Common myeloid progenitor, CD34-positive (primary cell): ENCODE measurements around the gene GPR17.
A peak's percentile ranks its signal among the peaks of the same experiment; 100 is the strongest.

ENCODE experiments used
- CTCF ChIA-PET: fragments of 350-600 bp; sonication (Branson Sonifier 250); formaldehyde crosslinking; loops from one replicate; lab custom pipeline; 2021; ENCODE audit warnings: antibody characterized with exemption; lab: Charles Lee
- POLR2A ChIA-PET: fragments of 350-600 bp; sonication (Branson Sonifier 250); formaldehyde crosslinking; loops from one replicate; lab custom pipeline; 2021; ENCODE audit warnings: antibody characterized with exemption; lab: Charles Lee
- DNase-seq, 3 donors: peaks; one replicate each; pipeline versions ENCODE4 v3.0.0 to v3.0.0-alpha.2; 2013
- H3K27ac ChIP-seq, 2 experiments: 1 replicate in 1 of 2; 2 replicates in 1 of 2; pipeline ENCODE4 v1.7.0; 2013; ENCODE audit warnings: inconsistent platforms in 2 of 2, low read length in 2 of 2, mild to moderate bottlenecking in 2 of 2, low read depth in 1 of 2, moderate library complexity in 1 of 2; ENCODE audit not compliant: severe bottlenecking in 2 of 2, insufficient read depth in 1 of 2, poor library complexity in 1 of 2
- H3K27me3 ChIP-seq, 5 experiments: replicated peaks in 2 of 5; 1 replicate in 3 of 5; 2 replicates in 2 of 5; pipeline versions ENCODE4 v1.6.1 to v1.7.0; 2013; ENCODE audit warnings: low read length in 4 of 5, mild to moderate bottlenecking in 2 of 5, moderate library complexity in 2 of 5, inconsistent platforms in 1 of 5; ENCODE audit not compliant: insufficient read depth in 5 of 5, control insufficient read depth in 4 of 5
- H3K36me3 ChIP-seq, 4 experiments: 1 replicate in 2 of 4; 2 replicates in 2 of 4; pipeline versions ENCODE4 v1.6.1 to v1.7.0; 2013; ENCODE audit warnings: low read length in 3 of 4, control low read depth in 1 of 4, mild to moderate bottlenecking in 1 of 4; ENCODE audit not compliant: control insufficient read depth in 4 of 4, insufficient read depth in 4 of 4
- H3K4me1 ChIP-seq, 4 experiments: 1 replicate in 3 of 4; 2 replicates in 1 of 4; pipeline versions ENCODE4 v1.6.1 to v1.7.1; 2013; ENCODE audit warnings: low read length in 3 of 4, mild to moderate bottlenecking in 3 of 4, control low read depth in 1 of 4, inconsistent platforms in 1 of 4, moderate library complexity in 1 of 4; ENCODE audit not compliant: control insufficient read depth in 4 of 4, insufficient read depth in 4 of 4; ENCODE audit errors: control extremely low read depth in 1 of 4
- H3K4me3 ChIP-seq, 7 experiments: 1 replicate in 4 of 7; 2 replicates in 3 of 7; pipeline versions ENCODE4 v1.5.1 to v1.7.0; 2013; ENCODE audit warnings: mild to moderate bottlenecking in 7 of 7, low read length in 6 of 7, moderate library complexity in 6 of 7, inconsistent platforms in 2 of 7, low read depth in 2 of 7, control low read depth in 1 of 7; ENCODE audit not compliant: insufficient read depth in 4 of 7, control insufficient read depth in 1 of 7; ENCODE audit errors: extremely low read depth in 1 of 7
- H3K9me3 ChIP-seq, 5 experiments: 1 replicate in 4 of 5; 2 replicates in 1 of 5; pipeline versions ENCODE4 v1.6.1 to v1.7.1; 2013; ENCODE audit warnings: low read length in 4 of 5, mild to moderate bottlenecking in 2 of 5, inconsistent platforms in 1 of 5, low read depth in 1 of 5, moderate library complexity in 1 of 5; ENCODE audit not compliant: control insufficient read depth in 4 of 5, insufficient read depth in 2 of 5; ENCODE audit errors: control extremely low read depth in 1 of 5
- WGBS: methylation state at CpG from one replicate; pipeline ENCODE4 v1.1.5; 2013; ENCODE audit not compliant: insufficient coverage; 5-methylcytosine and 5-hydroxymethylcytosine counted together

Gene GPR17

GRCh38 chr2:127657232-127657595 is 11.3 kb downstream of the GPR17 start:
- CTCF ChIA-PET, result interaction anchor here (1.3 to 2.0 kb wide), 2 partner anchors 9 to 19 kb away, joined by 4 to 6 read pairs; no protein-coding TSS in a partner anchor
- Histone ChIP-seq H3K27ac (no peak overlapping the region), H3K36me3 (no peaks in the 10 kb centered on the region), H3K27me3 (peaks cover 0 to 3% (median 0%) of the 10 kb centered on the region in 5 experiments), H3K9me3 (no peaks in the 10 kb centered on the region), H3K4me3 (no peak overlapping the region), H3K4me1 (peaks cover 0 to 27% (median 16%) of the 10 kb centered on the region in 4 experiments)
- POLR2A ChIA-PET, result no interaction called here
- DNase-seq, result no peak
- 92% methylated on average over 17 of the region's 17 CpGs for WGBS

- ChIA-PET CTCF (interaction anchor here (1.3 to 2.0 kb wide), 2 partner anchors 10 to 19 kb away, joined by 4 to 6 read pairs; no protein-coding TSS in a partner anchor), POLR2A (no interaction called here)
- H3K4me1 ChIP-seq, result peaks cover 0 to 18% (median 7%) of the 10 kb centered on the region in 4 experiments
- H3K4me3 ChIP-seq, result no peak overlapping the region
- H3K9me3 ChIP-seq, result no peaks in the 10 kb centered on the region
- DNase-seq, result no peak
- no peak overlapping the region for H3K27ac ChIP-seq
- H3K36me3 ChIP-seq, result no peaks in the 10 kb centered on the region
- H3K27me3 ChIP-seq, result peaks cover 0 to 9% (median 4%) of the 10 kb centered on the region in 5 experiments
- WGBS, result 95% methylated on average over 2 of the region's 6 CpGs
Observed at GRCh38 chr2:127658146-127658545, 12.2 kb downstream of the GPR17 start.

- Histone ChIP-seq H3K36me3 (no peaks in the 10 kb centered on the region), H3K27ac (no peak overlapping the region), H3K4me1 (peaks cover 0 to 14% (median 6%) of the 10 kb centered on the region in 4 experiments), H3K9me3 (no peaks in the 10 kb centered on the region), H3K27me3 (peaks cover 0 to 16% (median 9%) of the 10 kb centered on the region in 5 experiments), H3K4me3 (no peak overlapping the region)
- over 99% methylated on average over 13 of the region's 20 CpGs for WGBS
- ChIA-PET CTCF (interaction anchor here (0.8 to 1.5 kb wide), 2 partner anchors 9 to 67 kb away, joined by 3 to 4 read pairs; no protein-coding TSS in a partner anchor), POLR2A (no interaction called here)
- no peak for DNase-seq
Observed at GRCh38 chr2:127658641-127659407, 12.9 kb downstream of the GPR17 start.

- 92% methylated on average over 9 of the region's 14 CpGs for WGBS
- Histone ChIP-seq H3K4me3 (peak overlapping the region in 1 of 7 experiments; percentile 16), H3K4me1 (peaks cover 0 to 14% (median 10%) of the 10 kb centered on the region in 4 experiments), H3K27me3 (peaks cover 0 to 24% (median 12%) of the 10 kb centered on the region in 5 experiments), H3K27ac (no peak overlapping the region), H3K36me3 (no peaks in the 10 kb centered on the region), H3K9me3 (no peaks in the 10 kb centered on the region)
- POLR2A ChIA-PET, result no interaction called here
- CTCF ChIA-PET, result interaction anchor here (0.8 to 1.5 kb wide), 2 partner anchors 10 to 68 kb away, joined by 3 to 4 read pairs; no protein-coding TSS in a partner anchor
- DNase-seq, result peak; percentile 15 to 75 (median 63)
Observed at GRCh38 chr2:127659408-127660290, 13.7 kb downstream of the GPR17 start.

- Histone ChIP-seq H3K9me3 (no peaks in the 10 kb centered on the region), H3K4me3 (no peak overlapping the region), H3K36me3 (no peaks in the 10 kb centered on the region), H3K27ac (no peak overlapping the region), H3K27me3 (peaks cover 0 to 30% (median 15%) of the 10 kb centered on the region in 5 experiments), H3K4me1 (peaks cover 0 to 14% (median 10%) of the 10 kb centered on the region in 4 experiments)
- ChIA-PET CTCF (interaction anchor here (1.5 kb wide), 1 partner anchor 69 kb away, joined by 4 read pairs; no protein-coding TSS in a partner anchor), POLR2A (no interaction called here)
- DNase-seq, result no peak
- 95% methylated on average over 10 of the region's 10 CpGs for WGBS
Observed at GRCh38 chr2:127660291-127660578, 14.3 kb downstream of the GPR17 start.

- ChIA-PET CTCF (no interaction called here), POLR2A (no interaction called here)
- H3K36me3 ChIP-seq, result no peaks in the 10 kb centered on the region
- no peaks in the 10 kb centered on the region for H3K9me3 ChIP-seq
- WGBS, result 100% methylated on average over 10 of the region's 14 CpGs
- H3K27me3 ChIP-seq, result peaks cover 6 to 40% (median 20%) of the 10 kb centered on the region in 5 experiments
- peaks cover 0 to 14% (median 10%) of the 10 kb centered on the region in 4 experiments for H3K4me1 ChIP-seq
- H3K4me3 ChIP-seq, result no peak overlapping the region
- H3K27ac ChIP-seq, result no peak overlapping the region
- no peak for DNase-seq
Observed at GRCh38 chr2:127661072-127661649, 15.2 kb downstream of the GPR17 start.
